Astrocyte of the spinal cord (primary cell): Measurements from ENCODE around the gene HES5.
"Not testable (repeated sequence)": the region's sequence is repeated elsewhere in the genome, so short reads cannot be mapped to it uniquely, and the experiment has no call there.

Experiments
- DNase-seq: peaks from one replicate; pipeline ENCODE4 v3.0.0; 2011; ENCODE audit warnings: low read depth, low spot score
- H3K4me3 ChIP-seq: 2 replicates; pipeline ENCODE4 v1.5.1; 2011; ENCODE audit warnings: low read depth, mild to moderate bottlenecking, low read length, moderate library complexity
- in situ Hi-C: cut with HindIII; loops from 2 replicates; pipeline ENCODE4 v1.10.0; 2017; ENCODE audit warnings: low sequenced_read_pairs
- TF ChIP-seq, protein P1 (sequence below): IDR thresholded peaks from 2 replicates; pipeline ENCODE4 v1.5.1; 2012; ENCODE audit warnings: low read depth, mild to moderate bottlenecking, low read length, inconsistent platforms

The HES5 gene, protein sequence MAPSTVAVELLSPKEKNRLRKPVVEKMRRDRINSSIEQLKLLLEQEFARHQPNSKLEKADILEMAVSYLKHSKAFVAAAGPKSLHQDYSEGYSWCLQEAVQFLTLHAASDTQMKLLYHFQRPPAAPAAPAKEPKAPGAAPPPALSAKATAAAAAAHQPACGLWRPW

DNA sequence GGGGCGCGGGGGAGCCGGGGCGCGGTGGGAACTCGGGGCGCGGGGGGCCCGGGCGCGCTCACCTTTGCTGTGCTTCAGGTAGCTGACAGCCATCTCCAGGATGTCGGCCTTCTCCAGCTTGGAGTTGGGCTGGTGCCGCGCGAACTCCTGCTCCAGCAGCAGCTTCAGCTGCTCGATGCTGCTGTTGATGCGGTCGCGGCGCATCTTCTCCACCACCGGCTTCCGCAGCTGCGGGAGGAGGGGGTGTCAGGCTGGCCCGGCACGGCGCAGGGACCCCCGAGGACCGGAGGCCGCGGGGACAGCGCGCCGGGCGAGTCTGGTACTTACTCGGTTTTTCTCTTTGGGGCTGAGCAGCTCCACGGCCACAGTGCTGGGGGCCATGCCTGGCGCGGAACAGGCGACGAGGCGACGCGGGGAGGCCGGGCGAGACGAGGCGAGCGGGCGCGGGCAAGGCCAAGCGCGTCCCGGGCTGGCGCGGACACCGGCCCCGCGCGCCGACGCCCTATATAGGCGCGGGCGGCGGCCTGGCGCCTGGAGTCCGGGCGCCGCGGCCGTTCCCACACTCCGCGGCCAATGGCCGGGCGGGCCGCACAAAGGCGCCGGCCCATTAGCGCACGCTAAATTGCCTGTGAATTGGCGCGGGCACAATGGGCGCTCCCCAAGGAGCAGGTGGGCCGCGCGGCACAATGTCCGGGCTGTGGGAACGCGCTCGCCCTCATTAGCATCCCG lies at the start of gene HES5:
Gene HES5, minus strand, starts transcription at position 480 of the 729 bp plus-strand sequence. Its CDS starts 99 bp downstream, at position 381.
- TF ChIP-seq, protein P1, sequence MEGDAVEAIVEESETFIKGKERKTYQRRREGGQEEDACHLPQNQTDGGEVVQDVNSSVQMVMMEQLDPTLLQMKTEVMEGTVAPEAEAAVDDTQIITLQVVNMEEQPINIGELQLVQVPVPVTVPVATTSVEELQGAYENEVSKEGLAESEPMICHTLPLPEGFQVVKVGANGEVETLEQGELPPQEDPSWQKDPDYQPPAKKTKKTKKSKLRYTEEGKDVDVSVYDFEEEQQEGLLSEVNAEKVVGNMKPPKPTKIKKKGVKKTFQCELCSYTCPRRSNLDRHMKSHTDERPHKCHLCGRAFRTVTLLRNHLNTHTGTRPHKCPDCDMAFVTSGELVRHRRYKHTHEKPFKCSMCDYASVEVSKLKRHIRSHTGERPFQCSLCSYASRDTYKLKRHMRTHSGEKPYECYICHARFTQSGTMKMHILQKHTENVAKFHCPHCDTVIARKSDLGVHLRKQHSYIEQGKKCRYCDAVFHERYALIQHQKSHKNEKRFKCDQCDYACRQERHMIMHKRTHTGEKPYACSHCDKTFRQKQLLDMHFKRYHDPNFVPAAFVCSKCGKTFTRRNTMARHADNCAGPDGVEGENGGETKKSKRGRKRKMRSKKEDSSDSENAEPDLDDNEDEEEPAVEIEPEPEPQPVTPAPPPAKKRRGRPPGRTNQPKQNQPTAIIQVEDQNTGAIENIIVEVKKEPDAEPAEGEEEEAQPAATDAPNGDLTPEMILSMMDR: no peak
- no peak for DNase-seq
- H3K4me3 ChIP-seq: no peak within 1 kb of the TSS
- in situ Hi-C loops: no loop called here

DNA sequence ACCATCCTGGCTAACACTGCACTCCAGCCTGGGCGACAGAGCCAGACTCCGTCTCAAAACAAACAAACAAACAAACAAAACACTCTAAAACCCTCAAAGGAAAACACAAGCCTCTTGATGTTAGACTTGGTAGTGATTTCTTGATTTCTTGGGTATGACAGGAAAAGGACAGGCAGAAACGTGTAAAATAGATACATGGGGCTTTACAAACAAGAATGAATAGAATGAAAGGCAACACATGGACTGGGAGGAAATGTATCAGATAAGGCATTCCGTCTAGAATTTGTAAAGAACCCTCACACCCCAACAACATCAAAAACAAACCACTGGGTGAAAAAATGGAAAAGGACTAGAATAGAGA lies 48.7 kb upstream of the HES5 start:
- no peak overlapping the region for H3K4me3 ChIP-seq
- DNase-seq: no peak
- in situ Hi-C loops: no loop called here
- TF ChIP-seq, protein P1: no peak

DNA sequence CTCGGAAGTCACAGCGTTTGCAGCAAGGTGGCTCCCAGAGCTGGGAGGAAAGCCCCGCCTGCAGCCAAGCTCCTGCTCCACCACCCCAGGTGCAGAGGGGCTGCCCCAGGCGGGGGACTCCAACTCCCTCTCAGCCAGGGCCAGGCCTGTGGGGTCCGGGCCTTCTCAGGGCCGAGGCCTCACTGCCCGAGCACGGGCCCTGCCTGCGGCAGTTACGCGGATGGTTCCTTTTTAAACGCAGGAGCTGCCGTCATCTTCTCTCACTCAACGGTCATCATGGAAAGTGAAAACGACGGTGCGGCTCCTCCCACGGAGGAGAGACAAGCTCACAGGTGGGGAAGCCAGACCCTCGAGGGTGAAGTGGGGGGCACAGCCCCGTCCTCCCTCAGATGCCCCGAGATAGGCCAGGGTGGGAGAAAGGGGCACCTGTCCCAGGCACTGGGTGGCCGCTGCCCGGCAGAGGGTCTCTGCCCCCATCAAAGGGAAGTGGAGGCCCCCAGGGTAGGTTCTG lies 47.6 kb upstream of the HES5 start:
- DNase-seq, H3K4me3 ChIP-seq, in situ Hi-C loops: not testable (repeated sequence)

DNA sequence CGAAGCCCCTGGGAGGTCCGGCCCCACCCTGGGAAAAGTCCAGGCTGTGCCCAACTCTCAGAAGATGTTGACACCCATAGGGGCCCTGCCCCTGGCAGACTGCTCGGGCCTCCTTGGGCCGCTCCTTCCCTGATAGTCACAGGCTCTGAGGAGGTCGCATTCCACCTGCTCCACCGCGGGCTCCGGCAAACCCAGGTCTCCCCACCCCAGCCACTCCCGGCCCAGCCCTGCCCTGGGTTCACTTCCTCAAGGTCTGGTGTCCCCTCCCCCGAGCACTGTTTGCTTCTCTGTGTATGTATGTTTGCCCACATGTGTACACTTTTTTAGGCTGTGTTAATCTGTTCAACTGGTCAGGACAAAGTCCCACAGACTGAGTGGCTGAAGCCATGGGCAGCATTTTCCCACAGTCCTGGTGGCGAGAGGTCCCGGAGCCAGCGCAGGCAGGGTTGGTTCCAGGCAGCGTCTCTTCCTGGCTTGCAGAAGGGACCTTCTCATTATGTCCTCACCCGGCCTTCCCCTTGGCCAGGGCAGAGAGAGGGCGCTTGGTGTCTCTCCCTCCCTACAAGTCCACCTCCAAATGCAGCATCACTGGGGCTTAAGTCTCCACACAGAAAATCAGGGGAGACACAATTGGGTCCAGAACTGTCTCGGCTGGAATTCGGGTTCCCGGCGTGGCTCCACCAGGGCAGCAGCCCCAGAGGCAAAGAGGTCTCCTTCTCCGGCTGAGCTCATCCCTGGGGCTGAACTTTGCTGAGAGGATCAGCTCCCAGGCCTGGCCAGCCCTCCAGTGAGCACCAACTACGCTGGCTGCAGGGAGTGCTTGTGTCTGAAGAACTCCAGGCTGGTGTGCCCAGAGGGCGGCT lies 46.0 kb upstream of the HES5 start:
- no peak for DNase-seq
- TF ChIP-seq, protein P1: no peak
- no peak overlapping the region for H3K4me3 ChIP-seq
- in situ Hi-C loops: no loop called here

DNA sequence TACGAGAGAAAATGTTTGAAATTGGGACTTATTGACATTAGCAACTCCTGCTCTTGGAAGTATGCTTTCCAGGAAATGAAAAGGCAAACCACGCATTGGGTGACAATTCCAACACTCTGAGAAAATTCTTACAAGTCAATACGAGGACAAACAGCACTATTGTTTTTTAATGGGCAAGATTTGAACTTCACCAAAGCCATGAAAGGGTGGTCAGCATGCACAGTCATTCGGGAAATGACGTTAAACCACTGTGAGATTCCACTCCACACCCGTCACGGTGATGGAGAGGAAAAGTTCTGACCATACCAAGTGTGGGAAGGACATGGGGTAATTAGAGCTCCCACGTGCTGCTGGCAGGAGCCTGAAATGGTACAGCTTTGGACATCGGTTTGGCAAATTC lies 44.3 kb upstream of the HES5 start:
- H3K4me3 ChIP-seq: no peak overlapping the region
- DNase-seq: no peak
- TF ChIP-seq, protein P1: no peak
- in situ Hi-C loops: no loop called here

DNA sequence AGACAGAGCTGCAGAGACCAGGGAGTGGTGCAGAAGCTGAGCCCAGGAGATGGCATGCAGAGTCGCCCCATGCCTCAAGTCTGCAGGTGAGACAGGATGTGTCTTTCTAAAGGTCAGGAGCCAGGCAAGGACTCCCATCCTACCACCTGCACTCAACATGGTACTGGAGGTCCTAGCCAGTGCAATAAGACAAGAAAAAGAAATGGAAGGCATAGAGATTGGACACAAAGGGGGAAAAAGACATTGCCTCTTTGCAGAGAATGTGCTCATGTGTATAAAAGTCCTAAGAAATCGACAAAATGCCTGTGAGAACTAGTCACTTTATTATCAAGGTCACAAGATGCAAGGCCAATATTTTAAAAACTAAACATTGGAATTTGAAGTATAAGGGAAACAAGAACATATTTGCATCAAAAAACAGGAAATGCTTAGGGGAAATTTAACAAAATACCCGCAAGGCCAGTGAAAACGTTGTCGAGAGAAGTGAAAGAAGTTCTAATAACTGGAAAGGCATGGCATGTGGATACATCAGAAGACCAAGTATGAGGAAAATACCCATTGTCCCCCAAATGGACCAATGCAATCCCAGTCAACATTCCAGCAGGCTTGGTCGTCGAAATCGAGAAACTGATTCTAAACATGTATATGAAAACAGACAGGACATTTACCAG lies 43.3 kb upstream of the HES5 start:
- in situ Hi-C loops: no loop called here

More for the DNA sequence above, 43.3 kb upstream of the HES5 start:
- DNase-seq: no peak
- H3K4me3 ChIP-seq: no peak overlapping the region
- TF ChIP-seq, protein P1: no peak
